Occipital lobe (tissue), 2 donors: ENCODE measurements around the gene MFSD11. TPM values are rescaled to one million over a fixed set of nuclear protein-coding genes. Genes with fewer than 3 reads are reported as not detected.
"Not testable (repeated sequence)": the region's sequence is repeated elsewhere in the genome, so short reads cannot be mapped to it uniquely, and the experiment has no call there.

ENCODE experiments used
- DNase-seq: peaks from one replicate; lab custom pipeline; 2025; lab: John Stamatoyannopoulos, UW
- total RNA-seq: library from RNA; depleted of rRNA; stranded (reverse); fragments of >200 nt; gene quantifications from one replicate; pipeline ENCODE4 v1.2.3, GENCODE V29; 2014

MFSD11 gene
- total RNA-seq, 1 donor from 2014 or later = 61.3 TPM

GRCh38 chr17:76726231-76726775, 11.6 kb upstream of the MFSD11 start, which contains the start of gene JMJD6:
TSS of gene JMJD6 (minus strand) at chr17:76726606. CDS start at chr17:76726475, 131 bp downstream.
- DNase-seq = peak; percentile 96

- DNase-seq = peak; percentile 73
Observed at GRCh38 chr17:76726776-76727718, 10.9 kb upstream of the MFSD11 start, which contains the start of gene METTL23. TSS of gene METTL23 (plus strand) at chr17:76726839. CDS start at chr17:76729711, 2,872 bp downstream.

GRCh38 chr17:76727745-76728456, 10.0 kb upstream of the MFSD11 start:
- no peak for DNase-seq

GRCh38 chr17:76731800-76732733, 5.9 kb upstream of the MFSD11 start:
- DNase-seq = not testable (repeated sequence)

- no peak for DNase-seq
Observed at GRCh38 chr17:76732734-76733617, 4.9 kb upstream of the MFSD11 start.

GRCh38 chr17:76733618-76733957, 4.3 kb upstream of the MFSD11 start:
- no peak for DNase-seq

GRCh38 chr17:76734080-76734840, 3.7 kb upstream of the MFSD11 start:
- no peak for DNase-seq

GRCh38 chr17:76735006-76735405, 2.9 kb upstream of the MFSD11 start:
- no peak for DNase-seq

GRCh38 chr17:76735586-76736348, 2.2 kb upstream of the MFSD11 start:
- DNase-seq = no peak

GRCh38 chr17:76736349-76737081, 1.4 kb upstream of the MFSD11 start:
- DNase-seq = peak; percentile 49

GRCh38 chr17:76737082-76737675, 740 bp upstream of the MFSD11 start, which contains the start of gene SRSF2:
TSS of gene SRSF2 (minus strand) at chr17:76737331. CDS start at chr17:76737160, 171 bp downstream.
- DNase-seq = peak; percentile 95

GRCh38 chr17:76738468-76738850, 540 bp downstream of the MFSD11 start:
- DNase-seq = no peak

- DNase-seq = not testable (repeated sequence)
Observed at GRCh38 chr17:76739568-76740115, 1.7 kb downstream of the MFSD11 start.

- DNase-seq = no peak
Observed at GRCh38 chr17:76740329-76741118, 2.6 kb downstream of the MFSD11 start.

- DNase-seq = no peak
Observed at GRCh38 chr17:76742958-76743357, 5.0 kb downstream of the MFSD11 start.

GRCh38 chr17:76744747-76745146, 6.8 kb downstream of the MFSD11 start:
- no peak for DNase-seq
